HG02759 (cell line): Measurements from ENCODE around the gene ABCG8.

ENCODE experiments used
- ATAC-seq: cut with Tn5 transposase; IDR thresholded peaks from one replicate; pipeline ENCODE4 v1.9.1; 2021; ENCODE audit warnings: mild to moderate bottlenecking, moderate library complexity; ENCODE audit not compliant: unreplicated experiment

The ABCG8 gene

GRCh38 chr2:43825841-43826240 lies 12.9 kb upstream of the ABCG8 start:
- ATAC-seq, result no peak

- ATAC-seq, result no peak
Observed at GRCh38 chr2:43826305-43827250, 12.2 kb upstream of the ABCG8 start.

- no peak for ATAC-seq
Observed at GRCh38 chr2:43831543-43832294, 7.1 kb upstream of the ABCG8 start.

GRCh38 chr2:43832457-43832856 lies 6.3 kb upstream of the ABCG8 start:
- no peak for ATAC-seq

- ATAC-seq, result no peak
Observed at GRCh38 chr2:43837033-43837432, 1.7 kb upstream of the ABCG8 start.

- no peak for ATAC-seq
Observed at GRCh38 chr2:43837831-43838559, 776 bp upstream of the ABCG8 start.

- no peak for ATAC-seq
Observed at GRCh38 chr2:43839776-43840564, 1.2 kb downstream of the ABCG8 start.

GRCh38 chr2:43840965-43841364 lies 2.2 kb downstream of the ABCG8 start:
- ATAC-seq, result no peak

GRCh38 chr2:43841949-43842865 lies 3.4 kb downstream of the ABCG8 start:
- no peak for ATAC-seq

- no peak for ATAC-seq
Observed at GRCh38 chr2:43842866-43843226, 4.1 kb downstream of the ABCG8 start.

GRCh38 chr2:43845181-43845580 lies 6.4 kb downstream of the ABCG8 start:
- no peak for ATAC-seq

- no peak for ATAC-seq
Observed at GRCh38 chr2:43846140-43846793, 7.5 kb downstream of the ABCG8 start.

GRCh38 chr2:43848214-43848613 lies 9.4 kb downstream of the ABCG8 start:
- no peak for ATAC-seq

- no peak for ATAC-seq
Observed at GRCh38 chr2:43851011-43851980, 12.5 kb downstream of the ABCG8 start.

GRCh38 chr2:43852196-43852730 lies 13.5 kb downstream of the ABCG8 start:
- no peak for ATAC-seq

- no peak for ATAC-seq
Observed at GRCh38 chr2:43853141-43854081, 14.6 kb downstream of the ABCG8 start.
